Upper lobe of left lung (tissue), 4 donors: ENCODE results near the gene THSD7A.

ENCODE experiments used
- CTCF ChIP-seq, 6 experiments: fragments of 450-650 bp in 4 of 6; fragments of 200-600 bp in 2 of 6; sonication (generic) in 2 of 6; IDR thresholded peaks; one replicate each; pipeline ENCODE4 v1.5.1; 2016 to 2019; ENCODE audit warnings: antibody characterized with exemption in 6 of 6
- EP300 ChIP-seq, 4 donors: sonication (generic); formaldehyde crosslinking; IDR thresholded peaks; one replicate each; pipeline ENCODE4 v1.5.1; 2017; ENCODE audit warnings: antibody characterized with exemption in 4 of 4, control low read depth in 2 of 4
- POLR2A ChIP-seq, 4 donors: fragments of 450-650 bp; IDR thresholded peaks; one replicate each; pipeline ENCODE4 v1.5.1; 2016 to 2017; ENCODE audit warnings: antibody characterized with exemption in 4 of 4, mild to moderate bottlenecking in 2 of 4

- TF ChIP-seq POLR2A (IDR thresholded peaks at IDR 0.05) (no peak), CTCF (IDR thresholded peaks at IDR 0.05) (no peak), EP300 (IDR thresholded peaks at IDR 0.05) (no peak)
These were observed 403.0 kb downstream of the THSD7A start for GRCh38 chr7:11428877-11429581.
